ENCODE data around the gene SNX20. TPM values are rescaled to one million over a fixed set of nuclear protein-coding genes. Genes with fewer than 3 reads are reported as not detected.

Gene SNX20
- total RNA-seq, 4 donors from 2014 or later, result 0.76 to 7.7 (median 4.4) TPM

DNA sequence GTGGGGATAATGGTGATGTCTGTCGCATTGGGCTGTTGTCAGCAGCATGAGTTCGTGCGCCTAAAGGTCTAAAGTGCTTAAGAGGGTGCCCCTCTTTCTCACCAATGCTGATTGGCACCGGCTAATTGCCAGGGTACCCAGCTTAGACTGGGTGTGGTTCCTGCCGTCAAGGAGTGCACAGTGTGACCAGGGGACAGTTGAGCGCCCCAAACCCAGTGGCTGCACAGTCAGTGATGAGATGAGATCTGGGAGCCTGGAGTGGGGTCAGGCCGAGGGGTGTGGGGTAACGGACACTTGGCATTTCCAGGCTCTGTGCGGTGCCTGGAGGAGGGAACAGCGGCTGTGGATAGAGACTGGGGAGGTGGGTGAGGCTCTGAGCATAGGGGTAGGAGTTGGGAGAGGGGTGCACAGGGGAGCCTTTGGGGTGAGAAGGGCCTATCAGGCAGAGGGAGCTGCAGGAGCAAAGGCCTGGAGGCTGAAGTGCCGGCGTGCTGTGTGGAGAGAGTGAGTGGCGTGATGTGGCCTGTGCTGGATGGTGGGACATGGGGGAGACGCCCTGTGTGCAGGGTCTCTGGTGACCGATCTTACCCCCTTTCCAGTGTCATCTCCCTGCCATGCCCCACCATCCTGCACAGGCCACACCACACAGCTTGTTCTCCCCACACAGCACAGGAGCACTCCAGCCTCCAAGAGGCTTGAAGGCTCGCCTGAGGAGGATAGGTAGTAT is 58.3 kb downstream of the SNX20 start:
- intact Hi-C loops (cut with DNase I; ENCODE audit: low total_unique reads), result no loop called here
- no peaks in the 10 kb centered on the region for H3K36me3 ChIP-seq

DNA sequence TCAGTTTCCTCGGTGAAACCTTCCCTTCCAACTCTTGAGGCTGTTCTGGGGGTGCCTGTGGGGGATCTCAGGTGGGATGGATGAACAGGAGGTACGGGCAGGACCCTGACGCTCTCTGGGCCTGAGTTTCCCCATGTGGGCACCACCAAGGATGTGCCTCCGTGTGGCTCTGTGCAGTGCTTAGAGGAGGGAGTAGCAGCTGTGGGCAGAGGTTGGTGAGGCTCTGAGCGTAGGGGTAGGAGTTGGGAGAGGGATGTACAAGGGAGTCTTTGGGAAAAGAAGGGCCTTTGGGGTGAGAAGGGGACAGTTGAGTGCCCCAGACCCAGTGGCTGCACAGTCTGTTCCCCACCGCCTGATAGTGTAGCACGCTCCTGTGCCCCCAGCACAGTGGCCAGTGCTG is 59.1 kb downstream of the SNX20 start:
- H3K4me3 ChIP-seq, result no peak overlapping the region
- no peak for DNase-seq

More for the DNA sequence above, 58.3 kb downstream of the SNX20 start:
- DNase-seq, result no peak
- Histone ChIP-seq H3K27me3 (no peaks in the 10 kb centered on the region), H3K4me3 (no peak overlapping the region), H3K9me3 (no peaks in the 10 kb centered on the region), H3K27ac (no peak overlapping the region), H3K4me1 (peaks cover 0 to 8% of the 10 kb centered on the region in 2 donors)
- no peak for TF ChIP-seq POLR2A (IDR thresholded peaks at IDR 0.05)
- TF ChIP-seq, protein P1, sequence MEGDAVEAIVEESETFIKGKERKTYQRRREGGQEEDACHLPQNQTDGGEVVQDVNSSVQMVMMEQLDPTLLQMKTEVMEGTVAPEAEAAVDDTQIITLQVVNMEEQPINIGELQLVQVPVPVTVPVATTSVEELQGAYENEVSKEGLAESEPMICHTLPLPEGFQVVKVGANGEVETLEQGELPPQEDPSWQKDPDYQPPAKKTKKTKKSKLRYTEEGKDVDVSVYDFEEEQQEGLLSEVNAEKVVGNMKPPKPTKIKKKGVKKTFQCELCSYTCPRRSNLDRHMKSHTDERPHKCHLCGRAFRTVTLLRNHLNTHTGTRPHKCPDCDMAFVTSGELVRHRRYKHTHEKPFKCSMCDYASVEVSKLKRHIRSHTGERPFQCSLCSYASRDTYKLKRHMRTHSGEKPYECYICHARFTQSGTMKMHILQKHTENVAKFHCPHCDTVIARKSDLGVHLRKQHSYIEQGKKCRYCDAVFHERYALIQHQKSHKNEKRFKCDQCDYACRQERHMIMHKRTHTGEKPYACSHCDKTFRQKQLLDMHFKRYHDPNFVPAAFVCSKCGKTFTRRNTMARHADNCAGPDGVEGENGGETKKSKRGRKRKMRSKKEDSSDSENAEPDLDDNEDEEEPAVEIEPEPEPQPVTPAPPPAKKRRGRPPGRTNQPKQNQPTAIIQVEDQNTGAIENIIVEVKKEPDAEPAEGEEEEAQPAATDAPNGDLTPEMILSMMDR (IDR thresholded peaks at IDR 0.05), result no peak

More for the DNA sequence above, 59.1 kb downstream of the SNX20 start:
- TF ChIP-seq POLR2A (IDR thresholded peaks at IDR 0.05), result no peak
- TF ChIP-seq, protein P1 (IDR thresholded peaks at IDR 0.05), result no peak
- no peak overlapping the region for H3K27ac ChIP-seq
- peaks cover 3 to 15% of the 10 kb centered on the region in 2 donors for H3K4me1 ChIP-seq
- intact Hi-C loops (cut with DNase I; ENCODE audit: low total_unique reads), result no loop called here
- no peaks in the 10 kb centered on the region for H3K36me3 ChIP-seq
- no peaks in the 10 kb centered on the region for H3K27me3 ChIP-seq
- H3K9me3 ChIP-seq, result no peaks in the 10 kb centered on the region

Other genes with a start within 250 kb of the SNX20 start
- gene NKD1, start 132.9 kb downstream of the SNX20 start, total RNA-seq, result 10 to 100 TPM in 2 of 4 donors, 1 to 10 TPM in 2; 3.5 to 48.1 (median 8.9) TPM
- 1 to 10 TPM in 3 of 4 donors, not detected in 1; 1.5 to 5.6 (median 1.9) TPM for gene NOD2, start 12.3 kb upstream of the SNX20 start, total RNA-seq
- 10 to 100 TPM; 17.6 to 65.8 (median 45.1) TPM for gene CYLD, start 60.8 kb upstream of the SNX20 start, total RNA-seq